CD4-positive, alpha-beta T cell treated with Interleukin-17A for 1 hour (primary cell): ENCODE measurements around the gene RPIA.
"Not testable (repeated sequence)": the region's sequence is repeated elsewhere in the genome, so short reads cannot be mapped to it uniquely, and the experiment has no call there.

Source experiments
- DNase-seq: peaks from one replicate; pipeline ENCODE4 v3.0.0-alpha.2; 2020

RPIA gene

GRCh38 chr2:88737385-88737784 is 45.9 kb downstream of the RPIA start:
- DNase-seq = no peak

- DNase-seq = no peak
Observed at GRCh38 chr2:88738271-88738670, 46.8 kb downstream of the RPIA start.

- DNase-seq = peak; percentile 74
Observed at GRCh38 chr2:88739985-88740600, 48.6 kb downstream of the RPIA start.

GRCh38 chr2:88746929-88747490 is 55.5 kb downstream of the RPIA start:
- DNase-seq = no peak

GRCh38 chr2:88747990-88748389 is 56.5 kb downstream of the RPIA start:
- DNase-seq = no peak

- peak; percentile 40 for DNase-seq
Observed at GRCh38 chr2:88751768-88752167, 60.3 kb downstream of the RPIA start.

GRCh38 chr2:88753833-88754584 is 62.5 kb downstream of the RPIA start:
- peak; percentile 51 for DNase-seq

GRCh38 chr2:88754585-88755320 is 63.3 kb downstream of the RPIA start:
- DNase-seq = no peak

- no peak for DNase-seq
Observed at GRCh38 chr2:88755836-88756235, 64.4 kb downstream of the RPIA start.

GRCh38 chr2:88757025-88757424 is 65.6 kb downstream of the RPIA start:
- no peak for DNase-seq

- DNase-seq = not testable (repeated sequence)
Observed at GRCh38 chr2:88758702-88759101, 67.2 kb downstream of the RPIA start.

GRCh38 chr2:88760819-88761598 is 69.5 kb downstream of the RPIA start:
- DNase-seq = no peak

- no peak for DNase-seq
Observed at GRCh38 chr2:88764141-88764849, 72.8 kb downstream of the RPIA start.

- no peak for DNase-seq
Observed at GRCh38 chr2:88764850-88765153, 73.3 kb downstream of the RPIA start.

- DNase-seq = peak; percentile 25
Observed at GRCh38 chr2:88765154-88765888, 73.8 kb downstream of the RPIA start.

GRCh38 chr2:88765889-88766481 is 74.5 kb downstream of the RPIA start:
- DNase-seq = not testable (repeated sequence)

- DNase-seq = no peak
Observed at GRCh38 chr2:88770016-88770415, 78.5 kb downstream of the RPIA start.

- DNase-seq = not testable (repeated sequence)
Observed at GRCh38 chr2:88773233-88774028, 82.0 kb downstream of the RPIA start.

- DNase-seq = not testable (repeated sequence)
Observed at GRCh38 chr2:88789213-88789612, 97.7 kb downstream of the RPIA start.

- not testable (repeated sequence) for DNase-seq
Observed at GRCh38 chr2:88795932-88796331, 104.5 kb downstream of the RPIA start.
